ENCODE measurements around the gene GPR171.

GRCh38 chr3:151214459-151214858 lies 11.4 kb upstream of the GPR171 start:
- TF ChIP-seq ZNF114 (tag by site-specific recombination; IDR thresholded peaks at IDR 0.05): no peak
- TF ChIP-seq, protein P1, sequence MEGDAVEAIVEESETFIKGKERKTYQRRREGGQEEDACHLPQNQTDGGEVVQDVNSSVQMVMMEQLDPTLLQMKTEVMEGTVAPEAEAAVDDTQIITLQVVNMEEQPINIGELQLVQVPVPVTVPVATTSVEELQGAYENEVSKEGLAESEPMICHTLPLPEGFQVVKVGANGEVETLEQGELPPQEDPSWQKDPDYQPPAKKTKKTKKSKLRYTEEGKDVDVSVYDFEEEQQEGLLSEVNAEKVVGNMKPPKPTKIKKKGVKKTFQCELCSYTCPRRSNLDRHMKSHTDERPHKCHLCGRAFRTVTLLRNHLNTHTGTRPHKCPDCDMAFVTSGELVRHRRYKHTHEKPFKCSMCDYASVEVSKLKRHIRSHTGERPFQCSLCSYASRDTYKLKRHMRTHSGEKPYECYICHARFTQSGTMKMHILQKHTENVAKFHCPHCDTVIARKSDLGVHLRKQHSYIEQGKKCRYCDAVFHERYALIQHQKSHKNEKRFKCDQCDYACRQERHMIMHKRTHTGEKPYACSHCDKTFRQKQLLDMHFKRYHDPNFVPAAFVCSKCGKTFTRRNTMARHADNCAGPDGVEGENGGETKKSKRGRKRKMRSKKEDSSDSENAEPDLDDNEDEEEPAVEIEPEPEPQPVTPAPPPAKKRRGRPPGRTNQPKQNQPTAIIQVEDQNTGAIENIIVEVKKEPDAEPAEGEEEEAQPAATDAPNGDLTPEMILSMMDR (tag by site-specific recombination; IDR thresholded peaks at IDR 0.05): no peak
- TF ChIP-seq, protein P2, sequence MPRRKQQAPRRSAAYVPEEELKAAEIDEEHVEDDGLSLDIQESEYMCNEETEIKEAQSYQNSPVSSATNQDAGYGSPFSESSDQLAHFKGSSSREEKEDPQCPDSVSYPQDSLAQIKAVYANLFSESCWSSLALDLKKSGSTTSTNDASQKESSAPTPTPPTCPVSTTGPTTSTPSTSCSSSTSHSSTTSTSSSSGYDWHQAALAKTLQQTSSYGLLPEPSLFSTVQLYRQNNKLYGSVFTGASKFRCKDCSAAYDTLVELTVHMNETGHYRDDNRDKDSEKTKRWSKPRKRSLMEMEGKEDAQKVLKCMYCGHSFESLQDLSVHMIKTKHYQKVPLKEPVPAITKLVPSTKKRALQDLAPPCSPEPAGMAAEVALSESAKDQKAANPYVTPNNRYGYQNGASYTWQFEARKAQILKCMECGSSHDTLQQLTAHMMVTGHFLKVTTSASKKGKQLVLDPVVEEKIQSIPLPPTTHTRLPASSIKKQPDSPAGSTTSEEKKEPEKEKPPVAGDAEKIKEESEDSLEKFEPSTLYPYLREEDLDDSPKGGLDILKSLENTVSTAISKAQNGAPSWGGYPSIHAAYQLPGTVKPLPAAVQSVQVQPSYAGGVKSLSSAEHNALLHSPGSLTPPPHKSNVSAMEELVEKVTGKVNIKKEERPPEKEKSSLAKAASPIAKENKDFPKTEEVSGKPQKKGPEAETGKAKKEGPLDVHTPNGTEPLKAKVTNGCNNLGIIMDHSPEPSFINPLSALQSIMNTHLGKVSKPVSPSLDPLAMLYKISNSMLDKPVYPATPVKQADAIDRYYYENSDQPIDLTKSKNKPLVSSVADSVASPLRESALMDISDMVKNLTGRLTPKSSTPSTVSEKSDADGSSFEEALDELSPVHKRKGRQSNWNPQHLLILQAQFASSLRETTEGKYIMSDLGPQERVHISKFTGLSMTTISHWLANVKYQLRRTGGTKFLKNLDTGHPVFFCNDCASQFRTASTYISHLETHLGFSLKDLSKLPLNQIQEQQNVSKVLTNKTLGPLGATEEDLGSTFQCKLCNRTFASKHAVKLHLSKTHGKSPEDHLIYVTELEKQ (tag by site-specific recombination; IDR thresholded peaks at IDR 0.05; ENCODE audit: borderline replicate concordance): no peak
- TF ChIP-seq ZNF292 (tag by site-specific recombination; IDR thresholded peaks at IDR 0.05; ENCODE audit: borderline replicate concordance, low read depth): no peak
- TF ChIP-seq ZNF324 (tag by site-specific recombination; IDR thresholded peaks at IDR 0.05): no peak
- no peak for TF ChIP-seq YY1 (tag by site-specific recombination; IDR thresholded peaks at IDR 0.05)
- no peak for TF ChIP-seq ZBTB20 (tag by site-specific recombination; IDR thresholded peaks at IDR 0.05)
- TF ChIP-seq ZNF138 (tag by site-specific recombination; IDR thresholded peaks at IDR 0.05; ENCODE audit: borderline replicate concordance): no peak
- TF ChIP-seq ZNF416 (tag by site-specific recombination; IDR thresholded peaks at IDR 0.05): no peak
- TF ChIP-seq, protein P3, sequence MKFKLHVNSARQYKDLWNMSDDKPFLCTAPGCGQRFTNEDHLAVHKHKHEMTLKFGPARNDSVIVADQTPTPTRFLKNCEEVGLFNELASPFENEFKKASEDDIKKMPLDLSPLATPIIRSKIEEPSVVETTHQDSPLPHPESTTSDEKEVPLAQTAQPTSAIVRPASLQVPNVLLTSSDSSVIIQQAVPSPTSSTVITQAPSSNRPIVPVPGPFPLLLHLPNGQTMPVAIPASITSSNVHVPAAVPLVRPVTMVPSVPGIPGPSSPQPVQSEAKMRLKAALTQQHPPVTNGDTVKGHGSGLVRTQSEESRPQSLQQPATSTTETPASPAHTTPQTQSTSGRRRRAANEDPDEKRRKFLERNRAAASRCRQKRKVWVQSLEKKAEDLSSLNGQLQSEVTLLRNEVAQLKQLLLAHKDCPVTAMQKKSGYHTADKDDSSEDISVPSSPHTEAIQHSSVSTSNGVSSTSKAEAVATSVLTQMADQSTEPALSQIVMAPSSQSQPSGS (tag by site-specific recombination; IDR thresholded peaks at IDR 0.05; ENCODE audit: low read depth): no peak

Data from HEK293 (cell line).